NAMALWA (cell line): Measurements from ENCODE around the gene NRXN3.

Source experiments
- DNase-seq: peaks from one replicate; pipeline ENCODE4 v3.0.0-alpha.2; 2015; ENCODE audit warnings: low spot score

Gene NRXN3

DNA sequence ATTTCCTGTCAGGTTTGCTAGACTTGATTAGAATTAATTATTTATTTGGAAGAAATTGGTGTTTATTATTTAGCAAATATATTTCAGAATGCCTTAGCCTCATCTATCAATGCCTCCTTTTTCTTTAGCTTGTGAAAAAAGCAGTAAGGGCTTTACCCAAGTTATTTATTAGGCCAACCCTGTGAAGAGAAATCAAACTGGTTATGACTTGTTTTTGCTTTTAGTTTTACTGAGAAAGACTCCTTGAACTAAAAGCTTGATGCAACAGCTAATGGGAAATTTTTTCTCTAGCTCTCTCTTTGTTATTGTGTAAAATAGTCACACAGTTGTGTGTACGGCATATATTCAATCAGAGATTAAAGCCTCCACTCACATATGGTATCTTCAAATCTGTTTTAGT lies 1734.3 kb downstream of the NRXN3 start:
- DNase-seq, result no peak

DNA sequence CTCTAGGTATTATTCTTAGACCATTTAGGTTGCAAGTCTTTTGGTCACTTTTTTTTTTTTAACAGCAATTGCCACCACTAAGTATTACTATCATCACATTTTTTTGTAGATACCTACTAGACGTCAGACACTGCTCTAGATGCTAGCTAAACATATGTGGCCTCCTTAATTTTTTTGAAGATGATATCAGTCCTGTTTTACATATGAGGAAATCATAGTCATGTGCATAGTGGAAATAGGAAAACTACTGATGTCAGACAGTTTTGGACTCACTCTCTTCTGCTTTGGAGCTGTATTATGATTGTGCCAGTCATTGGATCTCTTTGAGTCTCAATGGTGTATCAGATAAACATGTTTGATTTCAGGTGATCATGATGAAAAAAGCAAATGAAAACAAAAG lies 1736.8 kb downstream of the NRXN3 start:
- no peak for DNase-seq

DNA sequence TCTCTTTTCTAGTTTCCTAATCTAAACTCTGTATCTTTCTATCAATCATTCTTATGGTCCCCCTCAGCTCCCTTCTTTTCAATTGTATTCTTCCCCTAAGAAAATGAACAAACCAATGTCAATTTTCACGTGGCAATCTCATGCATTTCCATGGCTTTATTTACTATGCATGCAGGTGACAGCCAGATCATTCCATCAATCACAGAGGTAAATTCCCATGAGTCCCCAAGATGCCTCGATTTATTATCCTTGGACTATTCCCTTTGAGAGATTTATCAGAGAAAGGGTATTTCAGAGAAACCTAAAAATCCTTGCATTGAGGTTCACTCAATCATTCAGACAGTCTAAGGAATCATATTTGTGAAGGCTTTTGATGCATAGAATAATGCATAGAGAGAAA lies 1739.9 kb downstream of the NRXN3 start:
- no peak for DNase-seq

DNA sequence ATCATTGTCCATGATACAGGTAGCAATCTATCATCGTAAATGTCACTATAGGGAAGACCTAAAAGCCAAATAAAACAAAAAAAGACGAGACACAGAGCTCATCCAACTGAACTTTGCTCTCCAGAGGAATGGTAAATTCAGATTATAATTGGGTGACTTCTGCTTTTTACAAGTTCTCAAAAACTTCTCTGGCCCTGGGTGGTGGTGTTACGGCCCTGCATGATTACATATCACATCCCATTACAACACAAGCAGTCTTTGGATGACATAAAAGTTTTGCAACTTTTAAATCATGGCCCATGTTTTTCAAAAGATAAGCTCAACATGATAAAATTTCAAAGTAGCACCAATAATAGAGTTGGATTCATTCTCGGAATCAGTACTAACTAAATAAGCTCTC lies 1741.6 kb downstream of the NRXN3 start:
- DNase-seq, result no peak

DNA sequence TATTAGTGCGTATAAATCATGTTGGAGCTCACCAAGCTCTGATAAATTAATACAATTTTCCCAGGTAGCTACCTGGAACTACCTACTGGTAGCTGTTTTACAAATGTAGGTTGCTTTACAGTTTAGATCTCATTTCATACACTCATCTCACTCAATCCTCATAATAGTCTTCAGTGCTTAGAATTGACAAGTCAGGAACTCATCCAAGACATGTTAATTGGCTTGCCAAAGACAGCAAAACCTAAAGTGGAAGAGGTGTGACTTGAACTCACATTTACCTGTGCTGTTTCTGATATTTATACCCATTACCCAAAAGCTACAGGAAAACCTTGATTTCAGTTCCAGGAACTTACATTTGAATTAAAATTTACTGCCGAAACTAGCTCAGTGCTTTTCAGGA lies 1744.4 kb downstream of the NRXN3 start:
- DNase-seq, result no peak

DNA sequence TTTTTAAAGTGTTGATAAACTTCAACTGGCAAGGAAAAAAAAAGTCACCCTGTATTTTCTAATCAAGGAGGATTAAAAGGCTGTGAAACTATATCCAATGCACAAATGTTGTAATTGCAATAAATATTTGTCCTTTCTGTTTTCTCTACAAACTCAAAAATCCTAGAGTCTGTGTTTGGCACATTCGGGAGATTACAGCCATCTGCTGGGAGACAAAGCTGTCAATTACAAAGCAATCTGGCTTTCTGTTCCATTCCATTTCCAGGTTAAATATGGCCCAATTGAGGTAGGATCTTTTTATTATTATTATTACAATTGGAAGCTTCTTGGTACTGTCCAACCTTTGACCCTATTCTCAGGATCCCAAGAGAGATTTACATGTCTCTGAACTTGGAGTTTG lies 1745.2 kb downstream of the NRXN3 start:
- DNase-seq, result no peak

DNA sequence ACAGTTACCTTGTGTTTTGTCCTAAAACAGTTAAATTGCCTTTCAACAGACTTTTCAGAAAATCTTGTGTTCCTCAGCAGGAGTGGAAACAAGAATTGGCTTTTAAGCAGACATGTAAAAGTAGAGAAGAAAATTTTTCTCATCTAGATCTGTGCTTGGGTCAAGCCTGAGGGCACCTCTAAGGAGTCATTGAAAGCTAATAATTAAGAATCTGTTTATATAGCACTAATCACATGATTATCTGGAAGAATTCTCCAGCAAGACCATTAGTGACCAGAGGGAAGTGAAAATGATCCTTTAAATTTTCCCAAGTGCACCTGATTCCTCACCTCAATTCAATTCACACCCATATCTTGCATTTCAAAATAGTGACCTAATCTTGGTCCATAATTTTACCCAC lies 1746.1 kb downstream of the NRXN3 start:
- DNase-seq, result no peak

DNA sequence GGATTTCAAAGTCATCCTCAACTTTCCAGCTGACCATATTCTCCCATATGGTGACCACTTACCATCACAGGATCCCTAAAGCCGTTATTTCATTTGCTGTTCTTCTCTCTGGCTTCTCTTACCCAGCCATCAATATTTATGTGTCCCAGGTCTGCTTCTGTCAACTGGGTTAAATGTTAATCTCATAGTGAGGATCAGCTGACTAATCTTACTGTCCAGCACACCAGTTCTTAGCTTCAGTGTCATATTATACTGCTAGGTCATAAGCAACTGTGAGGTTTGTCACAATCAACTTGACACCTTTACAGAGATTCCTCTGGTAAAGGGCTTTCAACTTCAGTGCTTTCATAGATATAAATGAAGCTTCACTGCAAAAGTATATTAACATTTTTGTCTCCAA lies 1746.7 kb downstream of the NRXN3 start:
- no peak for DNase-seq
